Coronary artery (tissue), 2 donors: ENCODE results near the gene LIPE.

Experiments
- DNase-seq: peaks from one replicate; pipeline ENCODE4 v3.0.0-alpha.2; 2017; ENCODE audit warnings: low spot score
- H3K27ac ChIP-seq, 2 donors: fragments of 200-600 bp; sonication (generic); one replicate each; pipeline ENCODE4 v1.5.1; 2016 to 2019
- H3K4me3 ChIP-seq: fragments of 200-600 bp; sonication (generic); 2 replicates; pipeline ENCODE4 v1.5.1; 2016; ENCODE audit warnings: mild to moderate bottlenecking, moderate library complexity
- TF ChIP-seq, protein P1 (sequence below): fragments of 200-600 bp; sonication (generic); IDR thresholded peaks from one replicate; pipeline ENCODE4 v1.5.1; 2019; ENCODE audit warnings: antibody characterized with exemption

LIPE gene

GRCh38 chr19:42433503-42434260, 6.5 kb upstream of the LIPE start:
- H3K27ac ChIP-seq: no peak overlapping the region
- no peak for DNase-seq
- TF ChIP-seq, protein P1, sequence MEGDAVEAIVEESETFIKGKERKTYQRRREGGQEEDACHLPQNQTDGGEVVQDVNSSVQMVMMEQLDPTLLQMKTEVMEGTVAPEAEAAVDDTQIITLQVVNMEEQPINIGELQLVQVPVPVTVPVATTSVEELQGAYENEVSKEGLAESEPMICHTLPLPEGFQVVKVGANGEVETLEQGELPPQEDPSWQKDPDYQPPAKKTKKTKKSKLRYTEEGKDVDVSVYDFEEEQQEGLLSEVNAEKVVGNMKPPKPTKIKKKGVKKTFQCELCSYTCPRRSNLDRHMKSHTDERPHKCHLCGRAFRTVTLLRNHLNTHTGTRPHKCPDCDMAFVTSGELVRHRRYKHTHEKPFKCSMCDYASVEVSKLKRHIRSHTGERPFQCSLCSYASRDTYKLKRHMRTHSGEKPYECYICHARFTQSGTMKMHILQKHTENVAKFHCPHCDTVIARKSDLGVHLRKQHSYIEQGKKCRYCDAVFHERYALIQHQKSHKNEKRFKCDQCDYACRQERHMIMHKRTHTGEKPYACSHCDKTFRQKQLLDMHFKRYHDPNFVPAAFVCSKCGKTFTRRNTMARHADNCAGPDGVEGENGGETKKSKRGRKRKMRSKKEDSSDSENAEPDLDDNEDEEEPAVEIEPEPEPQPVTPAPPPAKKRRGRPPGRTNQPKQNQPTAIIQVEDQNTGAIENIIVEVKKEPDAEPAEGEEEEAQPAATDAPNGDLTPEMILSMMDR: no peak
- H3K4me3 ChIP-seq: no peak overlapping the region

DNA sequence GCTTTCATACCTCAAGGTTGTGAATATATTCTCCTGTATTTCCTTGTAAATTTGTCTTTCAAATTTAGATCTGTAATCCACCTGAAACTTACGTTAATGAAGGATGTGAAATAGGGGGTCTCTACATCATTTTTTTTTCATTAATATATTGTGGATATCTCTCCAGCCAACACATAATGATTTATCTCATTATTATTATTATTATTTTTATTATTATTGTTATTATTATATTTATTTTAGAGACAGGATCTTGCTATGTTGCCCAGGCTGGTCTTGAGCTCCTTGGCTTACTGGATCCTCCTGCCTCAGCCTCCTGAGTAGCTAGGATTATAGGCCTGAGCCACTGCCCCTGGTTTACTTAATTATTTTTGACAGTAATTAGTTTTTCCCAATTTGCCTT, 4.3 kb upstream of the LIPE start:
- Histone ChIP-seq H3K4me3 (no peak overlapping the region), H3K27ac (no peak overlapping the region)
- TF ChIP-seq, protein P1: no peak
- no peak for DNase-seq

DNA sequence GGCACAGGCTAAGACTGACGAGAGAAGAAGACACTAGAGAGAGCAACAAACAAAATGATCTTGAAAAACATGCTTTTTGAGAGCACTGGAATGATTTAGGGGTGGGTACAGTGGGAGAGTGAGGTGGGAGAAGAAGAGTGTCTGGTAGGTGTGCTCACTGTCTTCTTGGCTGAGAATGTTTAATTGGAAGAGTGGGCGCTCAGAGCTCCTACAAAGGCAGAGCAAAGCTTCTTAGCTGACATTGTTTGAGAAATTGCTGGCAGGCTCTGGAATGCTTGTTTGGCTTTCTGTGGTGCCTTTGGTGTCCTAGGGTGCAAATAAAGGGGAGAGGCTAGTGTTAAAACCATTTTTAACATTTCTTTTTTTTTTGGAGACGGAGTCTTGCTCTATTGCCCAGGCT, 1.5 kb upstream of the LIPE start:
- Histone ChIP-seq H3K27ac (no peak overlapping the region), H3K4me3 (no peak overlapping the region)
- TF ChIP-seq, protein P1: no peak
- no peak for DNase-seq

DNA sequence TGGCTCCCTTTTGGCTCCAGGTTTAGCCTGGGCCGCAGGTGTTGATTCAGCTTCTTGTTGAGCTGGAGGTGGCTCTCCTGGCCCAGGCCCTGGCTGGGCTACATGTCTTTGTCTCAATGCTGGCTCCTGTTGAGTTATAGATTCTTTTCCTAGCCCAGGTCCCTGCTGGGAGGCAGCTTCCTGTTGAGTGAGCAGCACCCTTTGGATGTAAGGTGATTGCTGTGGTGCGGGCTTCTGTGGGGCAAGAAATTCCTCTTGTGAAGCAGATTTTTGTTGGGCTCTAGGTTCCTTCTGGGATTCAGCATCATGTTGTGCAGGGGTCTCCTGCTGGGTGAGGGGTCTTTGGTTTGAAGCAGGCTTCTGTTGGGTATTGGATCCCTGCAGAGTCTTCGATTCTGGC, 545 bp downstream of the LIPE start:
- Histone ChIP-seq H3K27ac (no peak overlapping the region), H3K4me3 (no peak overlapping the region)
- TF ChIP-seq, protein P1: no peak
- DNase-seq: no peak

DNA sequence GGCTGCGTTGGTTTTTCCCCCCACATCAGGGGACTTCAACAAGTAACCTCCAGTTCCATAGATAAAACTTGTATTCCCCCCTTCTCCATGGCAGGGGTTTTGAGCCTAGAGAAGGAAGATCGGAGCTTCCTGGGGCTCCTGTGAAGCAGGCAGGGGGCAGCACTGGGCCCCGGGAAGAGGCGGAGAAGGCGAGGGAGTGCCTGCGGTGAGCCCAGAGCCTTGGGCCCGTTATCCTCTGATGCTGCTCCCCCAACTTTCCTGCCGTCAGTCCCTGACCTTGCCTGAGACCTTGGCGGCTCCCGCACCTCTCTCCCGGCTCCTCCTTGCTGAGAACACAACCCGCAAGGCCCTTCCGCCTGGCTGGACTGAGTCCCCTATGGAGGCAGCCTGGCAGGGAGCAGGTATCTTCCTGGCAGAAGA, 2.5 kb downstream of the LIPE start:
- TF ChIP-seq, protein P1: no peak
- no peak overlapping the region for H3K4me3 ChIP-seq
- no peak overlapping the region for H3K27ac ChIP-seq
- no peak for DNase-seq

DNA sequence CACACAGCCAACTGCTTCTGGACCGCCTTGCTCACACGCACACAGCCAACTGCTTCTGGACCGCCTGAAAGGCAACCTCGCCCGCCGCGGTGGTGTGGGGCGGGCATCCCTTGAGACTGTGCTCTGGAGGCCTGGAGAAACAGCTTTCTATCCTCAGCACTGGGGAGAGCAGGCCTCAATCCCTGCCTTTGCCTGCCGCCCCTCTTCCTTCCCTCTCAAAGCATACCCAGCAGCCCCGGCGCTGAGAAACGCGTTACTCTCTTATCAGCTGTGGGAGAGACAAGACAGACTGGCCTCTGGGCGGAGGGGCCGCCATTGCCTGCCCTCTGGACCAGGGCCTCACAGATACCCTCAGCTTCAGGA, 2.9 kb downstream of the LIPE start:
- TF ChIP-seq, protein P1: no peak
- Histone ChIP-seq H3K27ac (no peak overlapping the region), H3K4me3 (peak overlapping the region; percentile 74)
- DNase-seq: no peak
